Ascending aorta (tissue), 2 donors: Measurements from ENCODE around the gene HES4. TPM values are rescaled to one million over a fixed set of nuclear protein-coding genes. Genes with fewer than 3 reads are reported as not detected.
A peak's percentile ranks its signal among the peaks of the same experiment; 100 is the strongest.
"Not testable (repeated sequence)": the region's sequence is repeated elsewhere in the genome, so short reads cannot be mapped to it uniquely, and the experiment has no call there.

Experiments
- DNase-seq, 2 donors: peaks; one replicate each; pipeline ENCODE4 v3.0.0-alpha.2; 2019; ENCODE audit warnings: low spot score in 2 of 2
- H3K27ac ChIP-seq, 2 donors: fragments of 200-600 bp; sonication (generic); one replicate each; pipeline ENCODE4 v1.5.1; 2016 to 2017; ENCODE audit warnings: mild to moderate bottlenecking in 1 of 2
- H3K27me3 ChIP-seq: fragments of 200-600 bp; sonication (generic); one replicate; pipeline ENCODE4 v1.5.1; 2017
- H3K36me3 ChIP-seq, 2 donors: fragments of 200-600 bp; sonication (generic); one replicate each; pipeline ENCODE4 v1.5.1; 2016
- H3K4me1 ChIP-seq, 2 donors: fragments of 200-600 bp; sonication (generic); one replicate each; pipeline ENCODE4 v1.5.1; 2016 to 2017; ENCODE audit warnings: mild to moderate bottlenecking in 1 of 2
- H3K4me3 ChIP-seq, 2 donors: fragments of 200-600 bp; sonication (generic); one replicate each; pipeline ENCODE4 v1.5.1; 2016 to 2017; ENCODE audit warnings: mild to moderate bottlenecking in 1 of 2
- H3K9me3 ChIP-seq, 2 donors: fragments of 200-600 bp; sonication (generic); one replicate each; pipeline ENCODE4 v1.5.1; 2016
- intact Hi-C: fragments of 100-400 bp; cut with DNase I; formaldehyde crosslinking; loops from one replicate; pipeline ENCODE4 v1.15.1; 2023
- total RNA-seq: library from RNA; depleted of rRNA; stranded (reverse); fragments of >200 nt; gene quantifications from one replicate; pipeline ENCODE4 v1.1.0, GENCODE V29; 2016
- TF ChIP-seq, protein P1 (sequence below), 3 experiments: fragments of 200-600 bp in 2 of 3; fragments of 450-650 bp in 1 of 3; sonication (generic) in 2 of 3; IDR thresholded peaks; one replicate each; pipeline ENCODE4 v1.5.1; 2016 to 2019; ENCODE audit warnings: antibody characterized with exemption in 3 of 3, mild to moderate bottlenecking in 1 of 3, moderate library complexity in 1 of 3

The HES4 gene
- total RNA-seq, 1 donor from 2014 or later = 285 TPM

DNA sequence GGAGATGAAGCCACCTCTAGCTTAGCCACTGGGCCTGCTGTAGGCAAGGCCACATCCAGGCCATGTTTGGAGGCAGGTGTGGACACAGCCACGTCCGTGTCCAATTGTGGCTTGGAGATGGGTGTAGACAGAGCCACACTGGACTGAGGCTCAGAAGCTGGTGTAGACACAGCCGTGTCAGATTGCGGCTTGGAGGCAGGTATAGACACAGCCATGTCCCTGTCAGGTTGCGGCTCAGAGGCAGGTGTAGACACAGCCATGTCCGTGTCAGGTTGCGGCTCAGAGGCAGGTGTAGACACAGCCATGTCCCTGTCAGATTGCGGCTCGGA, 20.2 kb downstream of the HES4 start:
- DNase-seq = no peak
- TF ChIP-seq, protein P1, sequence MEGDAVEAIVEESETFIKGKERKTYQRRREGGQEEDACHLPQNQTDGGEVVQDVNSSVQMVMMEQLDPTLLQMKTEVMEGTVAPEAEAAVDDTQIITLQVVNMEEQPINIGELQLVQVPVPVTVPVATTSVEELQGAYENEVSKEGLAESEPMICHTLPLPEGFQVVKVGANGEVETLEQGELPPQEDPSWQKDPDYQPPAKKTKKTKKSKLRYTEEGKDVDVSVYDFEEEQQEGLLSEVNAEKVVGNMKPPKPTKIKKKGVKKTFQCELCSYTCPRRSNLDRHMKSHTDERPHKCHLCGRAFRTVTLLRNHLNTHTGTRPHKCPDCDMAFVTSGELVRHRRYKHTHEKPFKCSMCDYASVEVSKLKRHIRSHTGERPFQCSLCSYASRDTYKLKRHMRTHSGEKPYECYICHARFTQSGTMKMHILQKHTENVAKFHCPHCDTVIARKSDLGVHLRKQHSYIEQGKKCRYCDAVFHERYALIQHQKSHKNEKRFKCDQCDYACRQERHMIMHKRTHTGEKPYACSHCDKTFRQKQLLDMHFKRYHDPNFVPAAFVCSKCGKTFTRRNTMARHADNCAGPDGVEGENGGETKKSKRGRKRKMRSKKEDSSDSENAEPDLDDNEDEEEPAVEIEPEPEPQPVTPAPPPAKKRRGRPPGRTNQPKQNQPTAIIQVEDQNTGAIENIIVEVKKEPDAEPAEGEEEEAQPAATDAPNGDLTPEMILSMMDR (IDR thresholded peaks at IDR 0.05) = no peak
- no peak overlapping the region for H3K27ac ChIP-seq
- H3K4me1 ChIP-seq = peaks cover 2 to 3% of the 10 kb centered on the region in 2 donors
- H3K4me3 ChIP-seq = no peak overlapping the region
- no peaks in the 10 kb centered on the region for H3K9me3 ChIP-seq
- no peaks in the 10 kb centered on the region for H3K36me3 ChIP-seq
- intact Hi-C loops = no loop called here
- H3K27me3 ChIP-seq = peaks cover under 1% of the 10 kb centered on the region

DNA sequence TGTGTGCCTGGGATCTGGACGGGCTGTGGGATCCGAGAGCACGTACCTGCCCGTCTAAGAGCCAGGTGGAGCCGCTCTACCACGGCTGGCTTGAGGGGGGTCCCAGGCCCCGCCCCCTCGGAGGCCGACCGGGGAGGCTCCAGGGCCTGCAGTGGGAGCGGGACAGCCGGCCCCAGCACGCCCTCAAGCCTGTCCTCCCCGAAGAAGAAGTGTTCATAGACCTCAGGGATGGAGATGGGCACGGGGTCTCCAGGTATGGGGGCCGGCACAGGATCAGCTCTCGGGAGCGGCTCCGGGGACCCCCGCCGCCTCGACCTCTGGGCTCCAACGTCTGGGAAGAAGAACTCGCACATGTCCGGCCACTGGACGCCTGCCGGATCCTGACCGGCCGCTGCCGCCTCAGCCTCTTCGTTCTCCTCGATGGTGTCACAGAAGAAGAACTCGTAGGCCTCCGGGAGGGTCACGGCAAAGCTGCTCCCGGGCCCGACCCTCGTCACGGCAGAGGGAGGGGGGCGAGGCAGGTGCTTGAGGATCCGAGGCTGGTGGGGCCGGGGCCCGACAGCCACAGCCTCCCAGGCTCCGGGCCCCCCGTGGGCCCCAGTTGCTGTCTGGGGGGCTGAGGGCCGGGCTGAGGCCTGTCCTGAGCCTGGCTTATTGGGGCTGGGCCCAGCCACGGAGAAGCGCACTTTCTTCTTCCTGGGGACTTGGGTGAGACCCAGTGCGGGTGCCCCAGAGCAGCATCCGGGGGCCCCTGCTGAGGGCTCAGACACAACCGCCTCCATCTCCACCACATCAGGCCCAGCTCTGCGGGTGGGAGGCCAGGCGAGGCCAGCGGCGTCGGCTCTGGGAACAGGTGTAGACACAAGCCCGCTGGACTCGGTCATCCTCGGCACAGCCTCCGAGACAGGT, 20.8 kb downstream of the HES4 start:
- TF ChIP-seq, protein P1 (IDR thresholded peaks at IDR 0.05) = no peak
- intact Hi-C loops = no loop called here
- Histone ChIP-seq H3K4me1 (peaks cover 2 to 3% of the 10 kb centered on the region in 2 donors), H3K4me3 (no peak overlapping the region), H3K27me3 (peaks cover 3% of the 10 kb centered on the region), H3K9me3 (no peaks in the 10 kb centered on the region), H3K36me3 (no peaks in the 10 kb centered on the region), H3K27ac (no peak overlapping the region)
- DNase-seq = no peak

DNA sequence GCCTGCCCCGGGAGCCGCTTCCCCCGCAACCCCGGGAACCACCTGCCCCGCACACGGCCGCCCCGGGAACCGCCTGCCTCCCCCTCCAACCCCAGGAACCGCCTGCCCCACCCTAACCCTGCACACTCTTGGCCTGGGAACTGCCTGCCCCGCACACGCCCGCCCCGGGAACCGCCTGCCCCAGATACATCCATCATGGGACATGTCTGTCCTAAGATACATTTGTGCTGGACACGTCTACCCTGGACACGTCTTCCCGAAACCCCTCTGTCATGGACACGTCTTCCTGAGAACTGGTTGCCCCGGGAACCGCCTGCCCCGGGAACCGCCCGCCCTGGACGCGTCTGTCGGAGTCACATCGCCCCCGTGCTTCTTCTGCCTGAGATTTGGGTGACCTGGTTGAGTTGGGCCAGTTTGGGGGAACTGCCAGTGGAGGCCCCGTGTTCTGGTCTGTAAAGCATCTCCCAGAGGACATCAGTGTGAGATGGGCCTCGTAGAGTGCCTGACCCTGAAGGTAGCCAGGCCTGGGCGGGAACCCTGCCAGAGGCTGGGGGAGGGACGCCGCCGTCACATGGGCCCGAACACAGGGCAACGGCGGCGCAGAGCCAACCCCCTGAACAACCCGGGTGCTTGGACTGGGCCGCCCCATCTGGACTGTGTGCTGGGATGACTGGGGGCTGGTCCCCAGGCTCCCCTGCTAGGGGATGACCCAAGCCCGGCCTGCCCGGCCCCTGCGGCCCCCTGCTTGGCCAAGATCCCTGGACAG, 21.6 kb downstream of the HES4 start:
- Histone ChIP-seq H3K27me3 (peaks cover 10% of the 10 kb centered on the region), H3K27ac (no peak overlapping the region), H3K4me1 (peaks cover 2 to 3% of the 10 kb centered on the region in 2 donors), H3K36me3 (no peaks in the 10 kb centered on the region), H3K9me3 (no peaks in the 10 kb centered on the region), H3K4me3 (no peak overlapping the region)
- DNase-seq = no peak
- intact Hi-C loops = no loop called here
- TF ChIP-seq, protein P1 (IDR thresholded peaks at IDR 0.05) = no peak

DNA sequence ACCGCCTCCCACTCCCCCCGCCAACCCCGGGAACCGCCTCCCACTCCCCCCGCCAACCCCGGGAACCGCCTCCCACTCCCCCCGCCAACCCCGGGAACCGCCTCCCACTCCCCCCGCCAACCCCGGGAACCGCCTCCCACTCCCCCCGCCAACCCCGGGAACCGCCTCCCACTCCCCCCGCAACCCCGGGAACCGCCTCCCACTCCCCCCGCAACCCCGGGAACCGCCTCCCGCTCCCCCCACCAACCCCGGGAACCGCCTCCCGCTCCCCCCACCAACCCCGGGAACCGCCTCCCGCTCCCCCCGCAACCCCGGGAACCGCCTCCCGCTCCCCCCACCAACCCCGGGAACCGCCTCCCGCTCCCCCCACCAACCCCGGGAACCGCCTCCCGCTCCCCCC, 23.1 kb downstream of the HES4 start:
- H3K27ac ChIP-seq, H3K36me3 ChIP-seq, H3K9me3 ChIP-seq, DNase-seq, H3K4me1 ChIP-seq, intact Hi-C loops, H3K4me3 ChIP-seq: not testable (repeated sequence)
- H3K27me3 ChIP-seq = peaks cover 14% of the 10 kb centered on the region

DNA sequence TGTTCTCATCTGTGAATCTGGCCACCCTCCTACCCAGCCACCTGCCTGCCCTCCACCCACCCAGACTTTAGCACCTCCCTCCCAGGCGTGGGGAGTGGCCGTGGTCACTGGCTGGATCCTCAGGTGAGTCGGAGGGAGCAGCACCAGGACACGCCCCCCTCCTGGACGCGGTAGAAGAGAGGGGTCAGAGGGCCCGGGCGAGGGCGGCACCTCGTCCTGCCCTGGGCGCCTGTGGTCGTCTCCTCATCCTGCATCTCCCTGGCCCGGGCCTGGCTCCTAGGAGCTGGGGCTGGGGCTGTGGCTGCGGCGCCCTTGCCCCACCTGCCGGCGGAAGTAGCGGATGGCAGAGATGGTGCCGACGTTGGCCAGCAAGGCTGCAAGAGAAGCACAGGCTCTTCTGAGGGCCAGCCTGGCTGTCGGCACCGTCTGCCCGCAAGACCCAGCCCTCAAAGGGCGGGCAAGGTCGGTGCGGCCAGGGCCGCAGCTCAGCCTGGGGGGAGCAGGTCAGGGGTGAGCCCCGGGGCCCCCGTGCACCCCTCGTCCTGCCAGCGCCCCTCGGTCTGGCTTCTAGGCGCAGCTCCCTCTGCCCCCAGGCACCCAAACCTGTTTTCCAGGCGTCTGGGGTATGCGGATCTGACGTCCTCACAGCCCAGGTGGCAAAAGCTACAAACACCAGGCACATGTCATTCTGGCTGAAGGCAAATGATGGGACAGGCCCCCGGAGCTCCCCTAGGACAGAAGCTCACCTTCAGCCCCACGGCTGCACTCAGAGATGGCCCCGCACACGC, 23.8 kb downstream of the HES4 start:
- Histone ChIP-seq H3K4me3 (peak overlapping the region; percentile 16 to 55), H3K27me3 (peaks cover 21% of the 10 kb centered on the region), H3K27ac (no peak overlapping the region), H3K9me3 (no peaks in the 10 kb centered on the region), H3K36me3 (no peaks in the 10 kb centered on the region), H3K4me1 (peaks cover 2 to 3% of the 10 kb centered on the region in 2 donors)
- intact Hi-C loops = no loop called here
- TF ChIP-seq, protein P1 (IDR thresholded peaks at IDR 0.05) = peak in 2 of 3 experiments; percentile 67 to 73
- no peak for DNase-seq
